OCI-LY3 (cell line): ENCODE results near the gene PKP1.

Experiments used
- CTCF ChIP-seq: fragments of 200-600, 300-600 bp; sonication (generic); IDR thresholded peaks from 2 replicates; pipeline ENCODE4 v1.5.1; 2014; ENCODE audit warnings: antibody characterized with exemption, low read length, low read depth
- EZH2phosphoT487 ChIP-seq: fragments of 200-600 bp; shearing (Covaris generic); IDR thresholded peaks from 2 replicates; pipeline ENCODE4 v1.6.1; 2018; ENCODE audit warnings: antibody characterized with exemption, mixed run types, low read depth

- TF ChIP-seq CTCF: no peak
- no peak for TF ChIP-seq EZH2phosphoT487
These were observed 91.1 kb downstream of the PKP1 start for GRCh38 chr1:201374364-201374763.
